ENCODE measurements around the gene IQGAP3.

The IQGAP3 gene

GRCh38 chr1:156551066-156551643 is 21.2 kb downstream of the IQGAP3 start:
- no peak overlapping the region for H3K4me3 ChIP-seq (ENCODE audit: control insufficient read depth, low read depth, low read length)
- DNase-seq (ENCODE audit: low read depth) = no peak
- TF ChIP-seq CTCF (IDR thresholded peaks at IDR 0.05; ENCODE audit: control insufficient read depth, insufficient read depth, low read depth, low read length, missing control alignments) = no peak

- no peak for DNase-seq (ENCODE audit: low read depth)
- TF ChIP-seq CTCF (IDR thresholded peaks at IDR 0.05; ENCODE audit: control insufficient read depth, insufficient read depth, low read depth, low read length, missing control alignments) = no peak
- H3K4me3 ChIP-seq (ENCODE audit: control insufficient read depth, low read depth, low read length) = no peak overlapping the region
Measured at GRCh38 chr1:156550346-156550745, 22.0 kb downstream of the IQGAP3 start.

- no peak for TF ChIP-seq CTCF (IDR thresholded peaks at IDR 0.05; ENCODE audit: control insufficient read depth, insufficient read depth, low read depth, low read length, missing control alignments)
- DNase-seq (ENCODE audit: low read depth) = no peak
- H3K4me3 ChIP-seq (ENCODE audit: control insufficient read depth, low read depth, low read length) = no peak overlapping the region
Measured at GRCh38 chr1:156549831-156550230, 22.5 kb downstream of the IQGAP3 start.

GRCh38 chr1:156549390-156549789 is 23.0 kb downstream of the IQGAP3 start:
- DNase-seq (ENCODE audit: low read depth) = no peak
- TF ChIP-seq CTCF (IDR thresholded peaks at IDR 0.05; ENCODE audit: control insufficient read depth, insufficient read depth, low read depth, low read length, missing control alignments) = no peak
- H3K4me3 ChIP-seq (ENCODE audit: control insufficient read depth, low read depth, low read length) = no peak overlapping the region

GRCh38 chr1:156547982-156548381 is 24.4 kb downstream of the IQGAP3 start:
- DNase-seq (ENCODE audit: low read depth) = no peak
- no peak for TF ChIP-seq CTCF (IDR thresholded peaks at IDR 0.05; ENCODE audit: control insufficient read depth, insufficient read depth, low read depth, low read length, missing control alignments)
- H3K4me3 ChIP-seq (ENCODE audit: control insufficient read depth, low read depth, low read length) = no peak overlapping the region

GRCh38 chr1:156547434-156547833 is 24.9 kb downstream of the IQGAP3 start:
- H3K4me3 ChIP-seq (ENCODE audit: control insufficient read depth, low read depth, low read length) = no peak overlapping the region
- no peak for DNase-seq (ENCODE audit: low read depth)
- no peak for TF ChIP-seq CTCF (IDR thresholded peaks at IDR 0.05; ENCODE audit: control insufficient read depth, insufficient read depth, low read depth, low read length, missing control alignments)

GRCh38 chr1:156546267-156546666 is 26.1 kb downstream of the IQGAP3 start:
- no peak for DNase-seq (ENCODE audit: low read depth)
- H3K4me3 ChIP-seq (ENCODE audit: control insufficient read depth, low read depth, low read length) = no peak overlapping the region
- no peak for TF ChIP-seq CTCF (IDR thresholded peaks at IDR 0.05; ENCODE audit: control insufficient read depth, insufficient read depth, low read depth, low read length, missing control alignments)
